Stimulated activated naive CD8-positive, alpha-beta T cell treated with anti-CD3 and anti-CD28 coated beads, Interleukin-15, Interleukin-2, amounts not matched to agents 100 U/mL and 50 U/mL, for 24 hours (primary cell): ENCODE results near the gene TRIM27.
"Not testable (repeated sequence)": the region's sequence is repeated elsewhere in the genome, so short reads cannot be mapped to it uniquely, and the experiment has no call there.

Experiments used
- ATAC-seq: fragments of 150-1000 bp; cut with Tn5 transposase; one replicate; pipeline ENCODE4 v1.10.0; 2021
- DNase-seq: peaks from one replicate; pipeline ENCODE4 v3.0.0; 2021

Gene TRIM27

DNA sequence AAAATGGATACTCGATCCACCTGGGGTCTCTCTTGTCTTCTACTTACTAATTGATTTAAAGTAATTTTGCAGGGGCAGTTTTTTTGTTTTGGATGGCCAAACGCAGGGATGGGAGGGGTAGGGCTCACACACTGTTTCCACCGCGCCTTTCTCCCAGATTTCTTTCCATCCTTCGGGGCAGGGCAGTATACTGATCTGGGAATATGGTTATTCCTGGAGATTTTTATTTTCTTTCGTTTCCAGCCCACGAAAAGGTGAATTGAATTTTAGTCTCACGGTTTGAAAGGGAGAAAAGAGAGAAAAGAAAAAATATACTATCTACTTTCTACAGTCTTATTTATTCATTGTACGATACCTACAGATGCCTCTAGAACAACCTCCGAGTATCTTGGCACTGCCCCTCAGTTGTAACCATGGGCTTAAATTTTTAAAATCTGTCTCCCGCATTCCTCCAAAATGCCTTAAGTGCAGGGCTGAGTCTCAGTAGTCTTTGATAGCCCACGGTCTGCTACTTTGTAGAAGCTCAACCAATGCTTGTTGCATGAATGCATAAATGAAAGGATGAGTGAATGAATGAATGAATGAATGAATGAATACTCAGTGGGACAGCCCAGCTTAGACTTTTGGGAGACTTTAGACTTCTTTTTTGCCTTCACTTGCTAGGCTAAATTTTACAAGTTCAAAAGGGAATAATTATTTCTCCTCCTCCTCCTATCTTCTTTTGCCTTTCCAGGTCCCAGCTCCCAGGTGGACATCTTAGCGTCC lies 18.1 kb upstream of the TRIM27 start:
- ATAC-seq: no peak

DNA sequence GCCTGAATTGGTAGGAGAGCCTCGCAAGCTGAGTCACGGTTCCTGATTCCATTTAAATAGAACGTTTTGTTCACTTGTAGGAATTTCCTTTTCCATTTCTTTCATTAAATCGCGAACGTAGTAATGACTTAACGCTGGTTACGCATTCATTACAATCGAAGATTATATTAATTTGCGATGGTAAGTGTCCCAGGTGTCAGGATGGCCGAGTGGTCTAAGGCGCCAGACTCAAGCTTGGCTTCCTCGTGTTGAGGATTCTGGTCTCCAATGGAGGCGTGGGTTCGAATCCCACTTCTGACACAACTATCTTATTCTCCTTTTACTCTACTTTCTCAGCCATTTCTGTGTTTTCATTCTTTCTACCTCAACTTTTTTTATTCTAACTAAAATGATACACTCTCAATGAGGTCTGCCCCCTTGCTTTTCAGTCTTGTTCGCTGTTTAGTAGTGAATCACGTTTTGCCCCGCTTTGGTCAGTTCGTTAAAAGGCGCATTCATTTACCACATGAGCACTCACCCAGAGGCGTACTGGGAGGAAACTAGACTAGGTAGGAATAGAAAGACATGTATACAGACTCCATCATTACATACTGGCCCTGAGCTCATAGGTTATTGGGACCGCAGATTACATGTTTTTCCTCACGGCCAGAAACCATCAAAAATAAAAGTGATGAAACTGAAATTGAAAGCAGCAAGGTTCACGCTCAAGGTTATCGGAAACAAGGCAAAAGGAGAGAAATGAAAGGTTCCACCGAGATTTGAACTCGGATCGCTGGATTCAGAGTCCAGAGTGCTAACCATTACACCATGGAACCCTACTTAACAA lies 17.3 kb upstream of the TRIM27 start:
- ATAC-seq: peak; percentile 84

More for the DNA sequence above, 18.1 kb upstream of the TRIM27 start:
- no peak for DNase-seq

DNA sequence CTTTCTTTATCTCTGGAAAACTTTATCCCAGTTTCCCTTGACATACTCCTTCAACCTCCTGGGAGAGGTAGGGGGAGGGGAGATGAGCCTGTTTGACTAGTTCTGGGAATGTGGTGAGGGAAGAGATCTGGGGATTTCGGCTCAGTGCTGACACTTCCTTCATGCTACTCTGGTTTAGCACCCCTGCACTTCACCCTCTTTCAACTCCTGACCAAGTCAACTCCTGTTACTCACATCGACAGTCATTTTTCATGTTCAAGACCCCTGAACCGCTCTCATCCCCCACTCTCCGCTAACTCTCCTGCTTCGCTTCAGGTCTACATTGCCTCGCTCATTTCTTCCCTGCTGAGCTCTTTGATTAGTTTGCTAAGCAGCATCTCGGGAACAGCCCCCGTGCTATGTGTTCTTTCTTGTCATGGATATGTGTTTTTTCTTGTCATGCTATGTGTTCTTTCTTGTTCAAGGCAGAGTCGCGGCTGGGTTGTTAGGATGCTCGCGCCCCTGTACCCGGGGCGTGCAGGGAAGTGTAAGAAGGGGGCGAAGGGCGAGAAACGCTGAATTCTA lies 16.6 kb upstream of the TRIM27 start:
- ATAC-seq (peak; percentile 40), DNase-seq (peak; percentile 59)

More for the DNA sequence above, 17.3 kb upstream of the TRIM27 start:
- DNase-seq: peak; percentile 80

DNA sequence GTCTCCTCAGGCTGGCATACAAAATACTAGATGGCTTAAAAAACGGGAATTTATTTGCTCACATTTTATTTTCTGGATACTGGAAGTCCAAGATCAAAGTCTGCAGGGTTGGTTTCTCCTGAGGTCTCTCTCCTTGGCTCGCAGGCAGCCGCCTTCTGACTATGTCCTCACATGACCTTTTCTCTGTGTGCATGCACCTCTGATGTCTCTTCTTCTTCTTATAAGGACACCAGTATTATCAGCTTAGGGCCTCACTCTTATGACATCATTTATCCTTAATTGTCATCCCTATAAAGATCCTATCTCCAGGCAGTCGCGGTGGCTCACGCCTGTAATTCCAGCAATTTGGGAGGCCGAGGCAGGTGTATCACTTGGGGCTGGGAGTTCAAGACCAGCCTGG lies 9.3 kb upstream of the TRIM27 start:
- DNase-seq: no peak
- ATAC-seq: no peak

DNA sequence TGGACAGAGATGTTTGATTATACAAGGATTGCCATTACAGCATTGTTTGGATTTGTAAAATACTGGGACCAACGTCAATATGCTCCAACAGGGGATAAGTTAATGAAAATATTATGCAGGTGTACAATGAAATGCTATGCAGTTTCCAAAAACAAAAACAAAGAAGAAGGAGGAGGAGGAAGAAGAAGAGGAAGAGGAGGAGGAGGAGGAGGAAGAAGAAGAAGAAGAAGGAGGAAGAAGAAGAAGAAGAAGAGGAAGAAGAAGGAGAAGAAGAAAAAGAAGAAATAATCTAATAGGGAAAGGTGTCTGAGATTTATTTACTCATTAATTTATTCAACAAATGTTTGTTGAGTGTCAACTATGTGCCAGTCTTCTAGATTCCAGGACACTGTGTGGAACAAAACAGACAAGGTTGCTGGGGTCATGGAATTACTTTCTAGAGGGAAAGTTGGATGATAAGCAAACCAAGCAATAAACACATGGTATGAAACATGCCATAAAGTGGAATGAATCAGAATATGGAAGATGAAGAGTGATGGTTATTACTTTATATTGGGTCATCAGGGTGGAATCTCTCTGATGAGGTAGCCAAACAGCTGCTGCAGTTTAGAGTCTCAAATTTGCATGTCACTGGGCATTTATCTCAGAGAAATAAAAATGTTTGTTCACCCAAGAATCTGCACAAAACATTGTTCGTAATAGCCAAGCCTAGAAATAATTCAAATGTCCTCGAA lies 6.3 kb upstream of the TRIM27 start:
- ATAC-seq (no peak), DNase-seq (no peak)

DNA sequence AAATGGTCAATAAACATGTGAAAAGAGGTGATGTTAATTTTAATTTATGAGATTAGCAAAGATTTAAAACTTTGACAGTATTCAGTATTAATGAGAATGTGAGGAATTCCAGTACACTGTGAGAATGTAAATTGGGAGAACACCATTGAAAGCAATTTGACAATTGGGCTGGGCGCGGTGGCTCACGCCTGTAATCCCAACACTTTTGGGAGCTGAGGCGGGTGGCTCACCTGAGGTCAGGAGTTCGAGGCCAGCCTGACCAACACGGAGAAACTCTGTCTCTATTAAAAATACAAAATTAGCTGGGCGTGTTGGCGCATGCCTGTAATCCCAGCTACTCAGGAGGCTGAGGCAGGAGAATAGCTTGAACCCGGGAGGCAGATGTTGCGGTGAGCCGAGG lies 5.6 kb upstream of the TRIM27 start:
- DNase-seq, ATAC-seq: not testable (repeated sequence)

DNA sequence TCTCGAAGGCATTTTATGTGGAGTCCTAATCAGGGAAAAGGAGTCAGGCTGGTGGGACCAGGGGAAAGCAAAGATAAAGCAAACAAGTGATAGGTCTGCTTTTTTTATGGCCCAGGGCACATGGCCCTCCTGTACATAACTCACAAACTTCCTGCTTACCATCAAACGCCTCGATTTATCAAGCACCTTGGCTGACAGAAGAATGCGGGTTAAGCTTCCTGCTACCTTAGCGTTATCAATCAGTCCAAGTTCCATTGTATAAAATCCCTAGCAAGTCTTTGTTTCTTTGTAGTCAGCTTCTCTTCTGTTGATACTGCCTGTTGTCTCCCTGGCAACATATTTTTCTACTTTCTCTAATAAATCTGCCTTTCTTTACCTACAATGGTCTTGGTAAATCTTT lies 4.1 kb upstream of the TRIM27 start:
- DNase-seq (no peak), ATAC-seq (no peak)

DNA sequence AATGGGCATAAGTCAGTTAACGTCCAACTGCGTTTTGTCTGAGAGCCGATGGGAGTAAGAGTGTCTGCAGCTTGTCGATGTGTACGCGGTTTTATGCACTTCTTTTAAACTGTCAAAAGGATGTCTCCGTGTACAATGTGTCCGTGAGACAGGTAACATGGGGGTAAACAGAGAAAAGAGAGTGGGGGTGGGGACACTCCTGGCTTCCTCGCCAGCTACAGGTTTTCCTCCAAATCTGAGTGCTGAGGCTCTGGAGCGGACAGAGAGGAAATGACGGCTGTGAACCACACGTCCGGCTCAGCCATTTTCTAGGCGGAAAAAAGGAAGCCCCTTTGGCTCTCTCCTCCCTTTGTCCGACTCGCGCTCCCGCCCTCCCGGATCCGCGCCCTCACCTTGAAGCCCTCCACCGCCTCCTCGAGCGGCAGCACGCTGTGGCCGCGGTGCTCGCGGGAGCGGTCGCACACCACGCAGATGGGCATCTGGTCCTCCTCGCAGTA lies 916 bp downstream of the TRIM27 start:
- DNase-seq (peak; percentile 63), ATAC-seq (peak; percentile 26)

DNA sequence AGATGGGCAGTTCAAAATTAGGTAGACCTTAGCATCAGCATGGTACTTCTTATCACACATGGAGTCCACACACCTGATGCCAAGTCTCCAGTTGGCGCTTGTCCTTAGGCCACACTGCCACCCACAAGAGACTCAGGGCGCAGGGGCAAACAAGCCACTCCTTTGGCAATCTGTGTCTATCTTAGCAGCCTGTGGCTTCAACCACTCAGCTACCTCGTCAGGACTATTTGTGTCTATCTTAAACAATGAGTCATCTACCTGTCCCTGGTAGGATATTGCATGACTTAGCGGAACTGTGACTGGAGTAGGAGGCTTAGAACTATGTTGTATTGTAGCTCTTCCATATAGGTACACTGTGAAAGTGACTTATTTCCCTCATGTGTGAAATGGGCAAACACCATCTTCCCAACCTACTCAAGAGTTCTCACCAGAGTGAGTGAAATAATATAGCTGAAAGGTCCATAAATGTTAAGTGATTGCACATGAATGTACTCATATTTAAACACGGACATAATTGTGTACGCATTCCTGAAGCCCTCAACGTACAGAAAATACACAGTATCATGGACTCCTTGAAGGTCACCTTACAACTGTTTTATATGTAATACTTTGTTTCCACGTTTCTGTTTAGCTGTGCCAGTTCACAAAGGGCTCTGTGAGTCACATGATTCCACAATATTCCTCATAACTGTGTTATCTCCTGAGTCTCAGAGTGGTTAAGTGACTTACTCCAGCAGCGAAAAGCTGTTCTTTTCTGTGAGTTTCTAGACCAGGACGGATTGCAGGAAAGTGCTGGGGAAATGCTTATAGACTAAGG lies 1.6 kb downstream of the TRIM27 start:
- ATAC-seq (peak; percentile 16), DNase-seq (no peak)

DNA sequence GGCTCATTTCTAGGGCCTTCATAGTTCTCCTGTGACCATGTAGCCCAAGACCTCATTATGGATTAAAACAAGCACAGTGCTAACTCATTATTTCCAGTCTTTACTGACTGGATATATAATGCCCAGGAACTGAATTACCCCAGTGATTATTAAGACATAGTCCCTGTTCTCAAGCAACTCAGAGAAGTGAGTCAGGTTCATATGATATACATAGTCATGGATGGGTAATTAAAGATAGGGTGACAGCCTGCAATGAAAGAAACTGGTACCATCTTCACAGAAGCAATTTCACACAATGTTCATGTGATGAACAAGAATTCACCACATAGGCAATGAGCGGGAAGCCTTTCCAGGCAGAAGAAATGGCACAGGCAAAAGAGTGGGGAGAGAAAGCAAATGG lies 3.5 kb downstream of the TRIM27 start:
- no peak for DNase-seq
- no peak for ATAC-seq

DNA sequence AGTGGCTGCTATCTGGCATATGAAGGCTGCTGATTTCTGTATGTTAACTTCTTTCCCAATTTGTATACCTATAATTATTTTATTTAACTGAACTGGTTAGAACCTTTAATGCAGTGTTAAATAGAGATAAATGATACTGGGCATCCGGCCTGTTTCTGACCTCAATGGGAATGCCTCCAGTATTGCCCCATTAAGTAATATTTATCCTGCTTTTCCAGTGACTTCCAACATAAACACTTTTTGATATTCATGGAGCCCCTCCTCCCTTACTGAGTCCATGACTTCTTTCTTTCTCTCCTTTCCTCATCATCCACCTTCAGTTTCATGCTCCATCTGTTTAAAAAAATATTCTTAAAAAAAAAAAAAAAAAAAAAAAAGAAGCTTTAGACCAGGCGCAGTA lies 8.8 kb downstream of the TRIM27 start:
- DNase-seq (no peak), ATAC-seq (no peak)

DNA sequence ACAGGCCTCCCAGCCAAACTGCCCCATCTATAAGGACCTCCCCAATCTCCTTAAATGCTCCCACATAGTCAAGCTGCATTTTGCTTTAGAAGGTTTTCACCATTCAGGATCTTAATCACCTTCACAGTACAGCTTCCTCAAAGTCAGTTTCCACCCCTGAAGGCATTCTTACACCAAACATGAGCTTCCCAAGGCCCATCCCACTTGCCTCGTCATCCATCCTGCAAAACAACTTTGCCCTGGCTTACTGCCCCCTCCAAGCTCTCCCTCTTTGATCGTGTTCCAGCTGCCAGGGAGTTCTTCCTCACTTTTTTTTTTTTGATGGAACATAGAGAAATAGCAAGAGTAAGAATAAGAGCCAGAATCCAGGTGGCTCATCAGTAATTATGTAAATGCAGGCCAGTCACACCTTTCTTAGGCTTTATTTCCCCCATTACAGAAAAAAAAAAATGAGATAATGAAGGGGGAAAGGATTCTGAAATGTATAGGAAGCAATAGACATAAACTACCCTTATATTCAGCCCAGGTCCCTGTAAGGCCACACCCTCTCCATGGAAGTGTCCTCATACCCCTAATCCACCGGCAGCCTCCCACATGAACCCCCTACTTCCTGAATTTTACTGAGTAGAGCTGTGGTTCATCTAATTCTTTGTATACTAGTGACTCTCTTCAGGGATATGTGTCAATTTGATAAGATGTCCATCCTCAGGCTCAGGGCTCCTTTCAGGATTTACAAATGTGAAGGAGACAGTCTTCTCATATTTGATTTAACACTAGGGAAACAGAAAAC lies 12.7 kb downstream of the TRIM27 start:
- ATAC-seq (no peak), DNase-seq (no peak)

DNA sequence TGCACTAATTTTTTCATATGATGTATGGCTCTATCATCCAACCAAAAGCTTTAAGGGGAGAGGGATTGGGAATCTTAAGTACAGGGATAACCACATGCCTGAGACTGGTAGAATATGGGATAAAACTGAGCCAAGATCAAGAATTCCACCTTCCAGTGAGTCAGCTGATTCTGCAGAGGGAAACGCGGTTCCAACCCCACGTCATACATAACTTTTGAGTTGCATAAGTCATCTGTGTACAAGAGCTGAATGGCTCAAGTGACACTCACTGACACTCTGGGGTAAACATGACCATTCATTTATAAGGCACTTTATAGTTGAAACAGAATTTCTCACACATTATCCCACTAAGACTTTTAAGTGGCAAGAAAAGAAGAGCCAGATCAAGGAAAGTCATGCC lies 16.4 kb downstream of the TRIM27 start:
- no peak for ATAC-seq
- no peak for DNase-seq

DNA sequence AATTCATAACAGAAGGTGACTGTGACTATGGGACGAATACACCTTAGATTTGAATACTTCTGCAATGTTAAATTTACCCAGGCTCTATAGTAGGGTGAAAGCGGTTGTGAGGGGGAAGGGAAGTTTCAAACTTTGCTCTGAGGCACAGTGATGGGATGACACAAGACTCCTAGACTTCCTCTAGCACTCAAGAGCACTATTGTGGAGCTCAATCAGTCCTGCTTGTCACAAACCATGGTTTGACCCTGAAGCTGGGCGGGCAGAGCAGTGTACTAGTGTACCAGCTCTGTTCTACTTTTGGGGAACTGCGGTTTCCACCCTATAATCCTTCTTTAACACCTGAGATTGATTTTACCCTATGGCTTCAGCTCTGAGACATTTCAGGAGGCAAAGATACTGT lies 17.1 kb downstream of the TRIM27 start:
- DNase-seq (no peak), ATAC-seq (no peak)

DNA sequence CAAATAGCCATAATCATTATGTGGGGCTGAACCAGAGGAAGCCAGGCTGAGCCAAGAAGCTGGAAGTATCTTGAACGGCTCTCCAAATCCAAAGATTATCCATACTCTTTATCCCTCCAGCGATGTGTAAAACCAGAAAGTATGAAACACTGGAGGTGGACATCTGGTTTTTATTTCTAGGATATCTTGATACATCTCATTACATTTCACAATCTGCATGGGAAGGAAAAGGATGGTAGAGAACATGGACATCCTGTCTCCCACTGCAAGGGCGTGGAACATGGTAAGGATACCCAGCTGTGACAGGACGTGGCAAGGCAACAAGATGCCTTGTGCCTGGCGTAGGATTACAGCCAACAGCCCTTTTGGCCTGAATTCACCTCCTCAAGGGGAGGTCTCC lies 20.1 kb downstream of the TRIM27 start:
- ATAC-seq: no peak
- no peak for DNase-seq

DNA sequence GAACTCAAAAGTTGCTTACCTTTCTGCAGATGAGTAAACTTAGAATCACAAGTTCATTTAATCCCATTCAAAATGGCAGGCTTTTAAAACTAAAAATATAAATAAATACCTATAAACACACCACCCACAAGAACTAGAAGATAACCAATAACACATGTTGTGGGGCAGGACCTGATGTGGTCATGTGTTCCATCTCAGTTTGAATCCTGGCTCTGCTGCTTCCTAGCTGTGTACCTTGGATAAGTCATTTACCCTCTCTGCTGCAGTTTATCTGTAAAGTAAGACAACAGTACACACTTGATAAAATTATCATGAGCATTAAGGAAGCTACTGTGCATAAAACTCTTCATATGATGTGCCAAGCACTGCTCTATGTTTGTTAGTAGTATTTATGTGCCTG lies 22.0 kb downstream of the TRIM27 start:
- no peak for ATAC-seq
- no peak for DNase-seq

DNA sequence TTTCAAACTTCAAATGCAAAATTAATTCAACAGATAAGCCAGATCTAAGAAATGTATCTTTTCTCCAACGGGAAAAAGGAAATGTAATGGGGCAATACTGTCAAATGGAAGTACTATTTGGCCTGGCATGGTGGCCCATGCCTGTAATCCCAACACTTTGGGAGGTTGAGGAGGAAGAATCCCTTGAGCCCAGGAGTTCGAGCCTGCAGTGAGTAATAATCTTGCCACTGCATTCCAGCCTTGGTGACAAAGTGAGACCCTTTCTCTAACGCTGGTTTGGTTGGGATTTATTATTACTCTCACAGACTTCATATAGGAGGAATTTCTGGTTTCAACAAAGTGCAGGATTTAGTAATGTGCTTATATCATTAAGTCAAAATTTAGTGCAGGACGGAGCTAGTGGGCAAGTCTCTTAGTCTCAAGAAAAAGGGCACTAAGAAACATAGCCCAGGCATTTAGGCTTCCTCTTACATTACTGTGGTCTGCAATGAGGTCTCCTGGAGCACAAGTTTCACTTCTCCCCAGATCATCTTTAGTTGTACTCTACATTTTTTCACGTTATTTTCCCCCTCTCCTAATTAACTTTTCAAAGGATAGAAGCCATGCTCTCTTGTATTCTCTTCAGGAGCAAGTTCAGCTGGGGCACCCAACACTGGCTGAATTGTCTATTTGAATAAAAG lies 23.1 kb downstream of the TRIM27 start:
- no peak for DNase-seq
- no peak for ATAC-seq

DNA sequence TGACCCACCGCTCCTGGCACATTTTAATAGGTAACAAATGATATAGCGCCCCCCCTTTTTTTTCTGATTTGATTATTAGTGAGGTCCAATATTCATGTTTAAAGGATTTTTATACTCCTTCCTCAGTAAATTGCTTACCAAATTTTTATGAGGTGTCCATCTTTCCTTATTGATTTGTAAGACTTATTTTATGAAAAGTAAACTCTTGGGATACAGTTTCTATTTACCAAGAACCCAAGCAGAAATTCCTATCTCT lies 25.1 kb downstream of the TRIM27 start:
- ATAC-seq: no peak
- no peak for DNase-seq

DNA sequence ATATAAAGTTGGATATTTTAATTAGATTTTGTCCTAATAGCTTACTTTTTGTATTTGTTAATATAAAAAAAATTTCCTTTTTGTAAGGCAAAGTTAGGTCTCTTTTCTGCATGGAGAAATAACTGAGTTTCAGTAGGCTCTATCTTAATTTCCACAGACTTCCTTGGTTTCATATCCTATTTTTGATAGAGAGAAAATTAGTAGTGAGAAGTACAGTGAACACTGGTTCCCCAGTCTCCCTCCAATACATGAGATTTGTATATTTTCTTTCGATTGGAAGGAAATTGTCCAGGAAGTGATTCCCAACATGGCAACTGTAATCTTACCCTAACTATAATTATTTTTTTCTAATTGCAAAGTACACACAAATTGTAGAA lies 26.4 kb downstream of the TRIM27 start:
- no peak for DNase-seq
- ATAC-seq: no peak
